ENCODE results near the gene LMBRD2.

DNA sequence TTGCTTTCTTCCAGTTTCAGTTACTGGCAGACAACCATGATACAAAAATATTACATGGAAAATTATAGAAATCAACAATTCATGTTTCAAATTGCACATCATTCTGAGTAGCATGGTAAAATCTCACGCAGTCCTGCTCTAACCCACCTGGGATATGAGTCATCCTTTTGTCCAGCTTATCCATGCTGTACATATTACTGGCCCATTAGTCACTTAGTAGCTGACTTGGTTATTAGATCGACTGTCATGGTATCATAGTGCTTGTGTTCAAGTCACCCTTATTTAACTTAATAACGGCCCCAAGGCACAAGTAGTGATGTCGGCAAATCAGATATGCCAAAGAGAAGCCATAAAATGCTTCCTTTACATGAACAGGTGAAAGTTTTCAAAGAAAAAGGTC is 48.8 kb upstream of the LMBRD2 start:
- no peak for TF ChIP-seq MXI1 (IDR thresholded peaks at IDR 0.05; ENCODE audit: low read depth, low read length)
- no peak for TF ChIP-seq SMC3 (IDR thresholded peaks at IDR 0.05; ENCODE audit: low read depth, low read length)
- TF ChIP-seq MAX (IDR thresholded peaks at IDR 0.05; ENCODE audit: low read depth): no peak
- no peak for TF ChIP-seq NFIC (IDR thresholded peaks at IDR 0.05; ENCODE audit: borderline replicate concordance)
- TF ChIP-seq, protein P1, sequence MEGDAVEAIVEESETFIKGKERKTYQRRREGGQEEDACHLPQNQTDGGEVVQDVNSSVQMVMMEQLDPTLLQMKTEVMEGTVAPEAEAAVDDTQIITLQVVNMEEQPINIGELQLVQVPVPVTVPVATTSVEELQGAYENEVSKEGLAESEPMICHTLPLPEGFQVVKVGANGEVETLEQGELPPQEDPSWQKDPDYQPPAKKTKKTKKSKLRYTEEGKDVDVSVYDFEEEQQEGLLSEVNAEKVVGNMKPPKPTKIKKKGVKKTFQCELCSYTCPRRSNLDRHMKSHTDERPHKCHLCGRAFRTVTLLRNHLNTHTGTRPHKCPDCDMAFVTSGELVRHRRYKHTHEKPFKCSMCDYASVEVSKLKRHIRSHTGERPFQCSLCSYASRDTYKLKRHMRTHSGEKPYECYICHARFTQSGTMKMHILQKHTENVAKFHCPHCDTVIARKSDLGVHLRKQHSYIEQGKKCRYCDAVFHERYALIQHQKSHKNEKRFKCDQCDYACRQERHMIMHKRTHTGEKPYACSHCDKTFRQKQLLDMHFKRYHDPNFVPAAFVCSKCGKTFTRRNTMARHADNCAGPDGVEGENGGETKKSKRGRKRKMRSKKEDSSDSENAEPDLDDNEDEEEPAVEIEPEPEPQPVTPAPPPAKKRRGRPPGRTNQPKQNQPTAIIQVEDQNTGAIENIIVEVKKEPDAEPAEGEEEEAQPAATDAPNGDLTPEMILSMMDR (IDR thresholded peaks at IDR 0.05): no peak
- TF ChIP-seq YY1 (IDR thresholded peaks at IDR 0.05; ENCODE audit: low read depth): no peak
- TF ChIP-seq EZH2phosphoT487 (IDR thresholded peaks at IDR 0.05; ENCODE audit: borderline replicate concordance, low read depth): no peak
- no peak for TF ChIP-seq REST (IDR thresholded peaks at IDR 0.05; ENCODE audit: low read depth, low read length)
- TF ChIP-seq POLR2AphosphoS5 (IDR thresholded peaks at IDR 0.05; ENCODE audit: low read depth, low read length): no peak
- TF ChIP-seq RAD21 (IDR thresholded peaks at IDR 0.05; ENCODE audit: low read length): no peak
- no peak for TF ChIP-seq RFX5 (IDR thresholded peaks at IDR 0.05; ENCODE audit: low read length)
- no peak for TF ChIP-seq NRF1 (IDR thresholded peaks at IDR 0.05; ENCODE audit: low read depth, low read length)
- TF ChIP-seq, protein P2, sequence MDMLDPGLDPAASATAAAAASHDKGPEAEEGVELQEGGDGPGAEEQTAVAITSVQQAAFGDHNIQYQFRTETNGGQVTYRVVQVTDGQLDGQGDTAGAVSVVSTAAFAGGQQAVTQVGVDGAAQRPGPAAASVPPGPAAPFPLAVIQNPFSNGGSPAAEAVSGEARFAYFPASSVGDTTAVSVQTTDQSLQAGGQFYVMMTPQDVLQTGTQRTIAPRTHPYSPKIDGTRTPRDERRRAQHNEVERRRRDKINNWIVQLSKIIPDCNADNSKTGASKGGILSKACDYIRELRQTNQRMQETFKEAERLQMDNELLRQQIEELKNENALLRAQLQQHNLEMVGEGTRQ (IDR thresholded peaks at IDR 0.05; ENCODE audit: borderline replicate concordance, low read depth, low read length): no peak

All from SK-N-SH (cell line).